ENCODE measurements around the gene KATNB1.

GRCh38 chr16:57730771-57731730, 4.5 kb upstream of the KATNB1 start:
- TF ChIP-seq CTCF (IDR thresholded peaks at IDR 0.05): no peak
- TF ChIP-seq POLR2AphosphoS5 (IDR thresholded peaks at IDR 0.05; ENCODE audit: low read depth, low read length): no peak
